Left ventricle myocardium inferior (tissue), 1 donor: ENCODE measurements around the gene CPNE6. TPM values are rescaled to one million over a fixed set of nuclear protein-coding genes. Genes with fewer than 3 reads are reported as not detected.

Source experiments
- DNase-seq: peaks from one replicate; pipeline ENCODE4 v3.0.0-alpha.2; 2020
- H3K27ac ChIP-seq: fragments of 200-600 bp; replicated peaks from 2 replicates; pipeline ENCODE4 v1.8.0; 2021
- H3K27me3 ChIP-seq: fragments of 200-600 bp; 2 replicates; pipeline ENCODE4 v1.8.0; 2021; ENCODE audit warnings: low read depth
- H3K36me3 ChIP-seq: fragments of 200-600 bp; 2 replicates; pipeline ENCODE4 v1.8.0; 2021
- H3K4me1 ChIP-seq: fragments of 200-600 bp; 2 replicates; pipeline ENCODE4 v1.8.0; 2021
- H3K4me3 ChIP-seq: fragments of 200-600 bp; 2 replicates; pipeline ENCODE4 v1.8.0; 2021; ENCODE audit warnings: mild to moderate bottlenecking, moderate library complexity
- H3K9me3 ChIP-seq: fragments of 200-600 bp; replicated peaks from 2 replicates; pipeline ENCODE4 v1.8.0; 2021
- CTCF ChIP-seq: fragments of 200-600 bp; IDR thresholded peaks from 2 replicates; pipeline ENCODE4 v1.8.0; 2021; ENCODE audit warnings: antibody characterized with exemption, mild to moderate bottlenecking, borderline replicate concordance
- intact Hi-C: fragments of 100-400 bp; cut with micrococcal nuclease; formaldehyde crosslinking; loops from one replicate; pipeline ENCODE4 v1.11.0; 2022
- total RNA-seq: library from RNA; stranded (reverse); fragmentation: NEBNext Ultra II Directional; extraction: Animal tissue kit (Norgen Biotek cat#: 25700); gene quantifications from one replicate; pipeline ENCODE4 v1.2.1, GENCODE V29; 2021
- donor health status: DM: no; HTN: yes; CAD: no; lungs with severe emphysema.

Gene CPNE6
- total RNA-seq, 1 donor from 2014 or later: not detected

DNA sequence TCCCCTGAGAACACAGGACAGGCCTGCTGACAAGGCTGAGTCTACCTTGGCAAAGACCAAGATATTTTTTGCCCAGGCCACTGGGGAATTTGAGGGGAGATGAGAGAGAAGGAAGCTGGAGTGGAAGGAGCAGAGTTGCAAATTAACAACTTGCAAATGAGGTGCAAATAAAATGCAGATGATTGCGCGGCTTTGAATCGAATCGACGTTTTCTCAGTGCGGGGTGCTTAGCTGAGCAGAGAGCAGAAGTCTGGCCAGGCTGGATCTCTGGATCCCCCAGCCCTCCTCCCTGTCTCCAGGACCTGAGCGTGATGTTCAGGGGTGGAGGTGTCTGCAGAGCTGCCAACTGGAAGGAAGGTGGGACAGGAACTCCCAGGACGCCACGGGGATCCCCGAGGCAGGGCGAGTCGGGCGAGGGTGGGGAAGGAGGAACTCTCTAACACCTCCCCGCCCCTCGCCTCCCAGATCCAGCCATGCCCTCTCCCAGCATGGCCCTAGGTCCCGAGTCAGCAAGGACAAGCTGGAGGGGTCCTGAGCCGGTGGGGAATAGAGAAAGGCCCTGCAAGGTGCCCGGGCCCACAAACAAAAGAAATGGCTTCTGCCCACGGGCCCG lies 20.1 kb upstream of the CPNE6 start:
- Histone ChIP-seq H3K9me3 (no peaks in the 10 kb centered on the region), H3K27ac (peak overlapping the region; percentile 56), H3K4me1 (peaks cover 18% of the 10 kb centered on the region), H3K36me3 (no peaks in the 10 kb centered on the region), H3K27me3 (peaks cover 17% of the 10 kb centered on the region), H3K4me3 (peak overlapping the region; percentile 73)
- intact Hi-C loops: no loop called here
- DNase-seq: no peak
- no peak for TF ChIP-seq CTCF

GRCh38 chr14:24051789-24052655 lies 19.3 kb upstream of the CPNE6 start, which contains the start of gene CARMIL3:
Gene CARMIL3 (plus strand): TSS chr14:24052009. CDS start chr14:24052154, 145 bp downstream.
- no peak for TF ChIP-seq CTCF
- DNase-seq: peak; percentile 52
- Histone ChIP-seq H3K27ac (peak within 1 kb of the TSS; percentile 56), H3K27me3 (peaks cover 21% of the 10 kb centered on the region), H3K9me3 (no peaks in the 10 kb centered on the region), H3K36me3 (no peaks in the 10 kb centered on the region), H3K4me3 (peak within 1 kb of the TSS; percentile 73), H3K4me1 (peaks cover 18% of the 10 kb centered on the region)
- intact Hi-C loops: no loop called here

- no peaks in the 10 kb centered on the region for H3K36me3 ChIP-seq
- peak overlapping the region; percentile 73 for H3K4me3 ChIP-seq
- TF ChIP-seq CTCF: no peak
- peaks cover 18% of the 10 kb centered on the region for H3K4me1 ChIP-seq
- no peak for DNase-seq
- no peaks in the 10 kb centered on the region for H3K9me3 ChIP-seq
- peaks cover 21% of the 10 kb centered on the region for H3K27me3 ChIP-seq
- no peak overlapping the region for H3K27ac ChIP-seq
- intact Hi-C loops: no loop called here
Measured at GRCh38 chr14:24052656-24053547, 18.5 kb upstream of the CPNE6 start.

- DNase-seq: no peak
- Histone ChIP-seq H3K36me3 (no peaks in the 10 kb centered on the region), H3K27ac (no peak overlapping the region), H3K27me3 (peaks cover 21% of the 10 kb centered on the region), H3K9me3 (no peaks in the 10 kb centered on the region), H3K4me1 (peaks cover 18% of the 10 kb centered on the region), H3K4me3 (no peak overlapping the region)
- no peak for TF ChIP-seq CTCF
- intact Hi-C loops: no loop called here
Measured at GRCh38 chr14:24053548-24054323, 17.6 kb upstream of the CPNE6 start.

DNA sequence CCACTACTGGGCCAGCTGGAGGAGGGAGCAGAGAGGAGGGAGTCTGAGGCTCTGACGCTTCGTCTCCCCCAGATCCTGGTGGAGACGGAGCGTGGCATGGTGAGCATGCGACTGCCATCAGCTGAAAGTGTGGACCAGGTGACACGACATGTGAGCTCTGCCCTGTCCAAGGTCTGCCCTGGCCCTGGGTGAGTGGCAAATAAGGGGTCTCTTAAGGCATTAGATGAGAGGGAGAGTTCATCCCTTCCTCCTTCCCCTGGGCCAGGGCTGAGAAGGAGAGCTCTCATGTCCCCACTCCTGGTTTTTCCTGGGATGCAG lies 17.1 kb upstream of the CPNE6 start:
- peaks cover 18% of the 10 kb centered on the region for H3K4me1 ChIP-seq
- H3K27me3 ChIP-seq: peaks cover 21% of the 10 kb centered on the region
- DNase-seq: no peak
- H3K9me3 ChIP-seq: no peaks in the 10 kb centered on the region
- no peaks in the 10 kb centered on the region for H3K36me3 ChIP-seq
- H3K4me3 ChIP-seq: no peak overlapping the region
- no peak overlapping the region for H3K27ac ChIP-seq
- intact Hi-C loops: no loop called here
- TF ChIP-seq CTCF: no peak
